NB4 (cell line): ENCODE results near the gene EZR.

Experiments used
- POLR2A ChIP-seq: IDR thresholded peaks from 2 replicates; pipeline ENCODE4 v1.6.1; 2011; ENCODE audit warnings: mild to moderate bottlenecking; ENCODE audit not compliant: insufficient read length; ENCODE audit errors: extremely low read depth
- TF ChIP-seq, protein P1 (sequence below): IDR thresholded peaks from one replicate; pipeline ENCODE4 v1.5.1; 2012; ENCODE audit warnings: low read depth, low read length

DNA sequence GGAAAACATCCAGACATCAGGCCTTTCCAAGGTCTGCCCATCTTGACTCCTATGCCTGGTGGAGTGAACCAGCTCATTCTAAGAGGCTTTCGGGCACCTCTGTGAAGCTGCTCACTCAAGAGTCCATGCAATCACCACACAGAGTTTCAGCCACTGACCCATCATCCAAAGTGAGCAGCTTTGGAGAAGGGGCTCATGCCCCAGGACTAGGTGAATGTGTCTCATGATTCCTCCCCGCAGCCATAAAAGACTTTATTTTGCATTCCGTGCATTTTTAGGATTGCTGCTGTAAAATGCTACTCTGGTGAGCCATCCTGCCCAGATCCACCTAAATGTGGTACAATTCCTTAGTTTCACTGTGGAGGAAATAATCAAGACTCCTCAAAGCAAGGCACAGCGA lies 44.5 kb upstream of the EZR start:
- TF ChIP-seq POLR2A: no peak
- TF ChIP-seq, protein P1, sequence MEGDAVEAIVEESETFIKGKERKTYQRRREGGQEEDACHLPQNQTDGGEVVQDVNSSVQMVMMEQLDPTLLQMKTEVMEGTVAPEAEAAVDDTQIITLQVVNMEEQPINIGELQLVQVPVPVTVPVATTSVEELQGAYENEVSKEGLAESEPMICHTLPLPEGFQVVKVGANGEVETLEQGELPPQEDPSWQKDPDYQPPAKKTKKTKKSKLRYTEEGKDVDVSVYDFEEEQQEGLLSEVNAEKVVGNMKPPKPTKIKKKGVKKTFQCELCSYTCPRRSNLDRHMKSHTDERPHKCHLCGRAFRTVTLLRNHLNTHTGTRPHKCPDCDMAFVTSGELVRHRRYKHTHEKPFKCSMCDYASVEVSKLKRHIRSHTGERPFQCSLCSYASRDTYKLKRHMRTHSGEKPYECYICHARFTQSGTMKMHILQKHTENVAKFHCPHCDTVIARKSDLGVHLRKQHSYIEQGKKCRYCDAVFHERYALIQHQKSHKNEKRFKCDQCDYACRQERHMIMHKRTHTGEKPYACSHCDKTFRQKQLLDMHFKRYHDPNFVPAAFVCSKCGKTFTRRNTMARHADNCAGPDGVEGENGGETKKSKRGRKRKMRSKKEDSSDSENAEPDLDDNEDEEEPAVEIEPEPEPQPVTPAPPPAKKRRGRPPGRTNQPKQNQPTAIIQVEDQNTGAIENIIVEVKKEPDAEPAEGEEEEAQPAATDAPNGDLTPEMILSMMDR: no peak
